Neural cell (in vitro differentiated cells): Measurements from ENCODE around the gene TIAM1. TPM values are rescaled to one million over a fixed set of nuclear protein-coding genes. Genes with fewer than 3 reads are reported as not detected.

Experiments
- H2AFZ ChIP-seq: fragments of 200-600, 300-800 bp; sonication (generic), shearing (Covaris generic); 2 replicates; pipeline ENCODE4 v1.6.0; 2014; ENCODE audit warnings: low read depth, mild to moderate bottlenecking, antibody characterized with exemption, low read length, moderate library complexity
- H3F3A ChIP-seq: fragments of 200-600 bp; shearing (Covaris generic); 2 replicates; pipeline ENCODE4 v1.6.1; 2016; ENCODE audit warnings: mild to moderate bottlenecking, moderate library complexity, mixed read lengths, antibody characterized with exemption, low read length; ENCODE audit not compliant: insufficient read depth, poor library complexity, severe bottlenecking
- H3K27ac ChIP-seq: fragments of 200-600, 300-800 bp; sonication (generic), shearing (Covaris generic); 2 replicates; pipeline ENCODE4 v1.5.1; 2014; ENCODE audit warnings: mild to moderate bottlenecking, low read length, moderate library complexity
- H3K27me3 ChIP-seq: fragments of 300-800, 200-600 bp; sonication (generic), shearing (Covaris generic); 2 replicates; pipeline ENCODE4 v1.6.0; 2014; ENCODE audit warnings: mild to moderate bottlenecking, low read depth, low read length, moderate library complexity; ENCODE audit not compliant: insufficient read depth
- H3K36me3 ChIP-seq: fragments of 300-800, 200-600 bp; sonication (generic), shearing (Covaris generic); 2 replicates; pipeline ENCODE4 v1.5.1; 2014; ENCODE audit warnings: mild to moderate bottlenecking, antibody characterized with exemption, low read length, moderate library complexity; ENCODE audit not compliant: insufficient read depth
- H3K4me2 ChIP-seq: fragments of 300-800, 200-600 bp; sonication (generic), shearing (Covaris generic); 2 replicates; pipeline ENCODE4 v1.6.0; 2014; ENCODE audit warnings: mild to moderate bottlenecking, low read length
- H3K4me3 ChIP-seq: fragments of 300-800, 200-600 bp; sonication (generic), shearing (Covaris generic); 2 replicates; pipeline ENCODE4 v1.5.1; 2014; ENCODE audit warnings: mild to moderate bottlenecking, low read length, moderate library complexity
- H3K79me2 ChIP-seq: fragments of 200-600 bp; shearing (Covaris generic); replicated peaks from 2 replicates; pipeline ENCODE4 v1.6.0; 2014; ENCODE audit warnings: mild to moderate bottlenecking, low read length, moderate library complexity; ENCODE audit not compliant: insufficient read depth
- H3K9ac ChIP-seq: fragments of 300-800, 200-600 bp; sonication (generic), shearing (Covaris generic); 2 replicates; pipeline ENCODE4 v1.6.1; 2016; ENCODE audit warnings: mild to moderate bottlenecking, low read length, mixed read lengths
- H3K9me2 ChIP-seq: fragments of 200-600 bp; shearing (Covaris generic); 2 replicates; pipeline ENCODE4 v1.6.1; 2016; ENCODE audit warnings: mild to moderate bottlenecking, low read length, mixed read lengths; ENCODE audit not compliant: insufficient read depth
- H3K9me3 ChIP-seq: fragments of 200-600, 300-800 bp; sonication (generic), shearing (Covaris generic); 2 replicates; pipeline ENCODE4 v1.6.1; 2016; ENCODE audit warnings: mild to moderate bottlenecking, mixed run types, low read length, moderate library complexity, mixed read lengths
- H4K20me1 ChIP-seq: fragments of 200-600 bp; shearing (Covaris generic); 2 replicates; pipeline ENCODE4 v1.6.1; 2016; ENCODE audit warnings: mild to moderate bottlenecking, mixed run types; ENCODE audit not compliant: insufficient read depth
- EP300 ChIP-seq: fragments of 450-650 bp; conservative IDR thresholded peaks from 2 replicates; pipeline ENCODE4 v1.6.1; 2014; ENCODE audit warnings: antibody characterized with exemption, mild to moderate bottlenecking, moderate library complexity; ENCODE audit not compliant: poor library complexity, severe bottlenecking
- EZH2 ChIP-seq: fragments of 200-600, 300-800 bp; shearing (Covaris generic), sonication (generic); IDR thresholded peaks from 2 replicates; pipeline ENCODE4 v1.6.1; 2014; ENCODE audit warnings: antibody characterized with exemption, low read length, borderline replicate concordance, mild to moderate bottlenecking; ENCODE audit not compliant: insufficient read depth, poor library complexity, severe bottlenecking
- MXI1 ChIP-seq: fragments of 450-650 bp; conservative IDR thresholded peaks from 2 replicates; pipeline ENCODE4 v1.6.1; 2014; ENCODE audit warnings: antibody characterized with exemption, mild to moderate bottlenecking; ENCODE audit not compliant: poor library complexity, severe bottlenecking
- POLR2AphosphoS5 ChIP-seq: IDR thresholded peaks from 2 replicates; pipeline ENCODE4 v1.6.1; 2012
- RAD21 ChIP-seq: fragments of 450-650 bp; conservative IDR thresholded peaks from 2 replicates; pipeline ENCODE4 v1.6.1; 2014; ENCODE audit warnings: antibody characterized with exemption, mild to moderate bottlenecking, moderate library complexity
- REST ChIP-seq: IDR thresholded peaks from 2 replicates; pipeline ENCODE4 v1.6.1; 2012; ENCODE audit warnings: borderline replicate concordance
- SMC3 ChIP-seq: fragments of 450-650 bp; conservative IDR thresholded peaks from 2 replicates; pipeline ENCODE4 v1.6.1; 2014; ENCODE audit warnings: antibody characterized with exemption, mild to moderate bottlenecking, moderate library complexity; ENCODE audit not compliant: poor library complexity
- polyA plus RNA-seq: library from polyadenylated mRNA; depleted of rRNA; stranded (reverse); fragments of >200 nt; gene quantifications from 2 replicates; pipeline ENCODE4 v1.2.3, GENCODE V29; 2014
- TF ChIP-seq, protein P1 (sequence below): fragments of 450-650 bp; IDR thresholded peaks from 2 replicates; pipeline ENCODE4 v1.5.1; 2014; ENCODE audit warnings: antibody characterized with exemption, mild to moderate bottlenecking, moderate library complexity; ENCODE audit not compliant: poor library complexity, severe bottlenecking

Gene TIAM1
- polyA plus RNA-seq, 1 donor from 2014 or later: 13.2 TPM

- Histone ChIP-seq H3K4me2 (no peak overlapping the region), H3K36me3 (no peaks in the 10 kb centered on the region), H3K79me2 (no peaks in the 10 kb centered on the region), H3K9me3 (no peaks in the 10 kb centered on the region), H3K9me2 (no peaks in the 10 kb centered on the region), H3F3A (no peaks in the 10 kb centered on the region), H3K27me3 (no peaks in the 10 kb centered on the region), H3K27ac (no peak overlapping the region), H2AFZ (no peak overlapping the region), H3K4me3 (no peak overlapping the region), H4K20me1 (no peaks in the 10 kb centered on the region), H3K9ac (no peak overlapping the region)
- TF ChIP-seq, protein P1, sequence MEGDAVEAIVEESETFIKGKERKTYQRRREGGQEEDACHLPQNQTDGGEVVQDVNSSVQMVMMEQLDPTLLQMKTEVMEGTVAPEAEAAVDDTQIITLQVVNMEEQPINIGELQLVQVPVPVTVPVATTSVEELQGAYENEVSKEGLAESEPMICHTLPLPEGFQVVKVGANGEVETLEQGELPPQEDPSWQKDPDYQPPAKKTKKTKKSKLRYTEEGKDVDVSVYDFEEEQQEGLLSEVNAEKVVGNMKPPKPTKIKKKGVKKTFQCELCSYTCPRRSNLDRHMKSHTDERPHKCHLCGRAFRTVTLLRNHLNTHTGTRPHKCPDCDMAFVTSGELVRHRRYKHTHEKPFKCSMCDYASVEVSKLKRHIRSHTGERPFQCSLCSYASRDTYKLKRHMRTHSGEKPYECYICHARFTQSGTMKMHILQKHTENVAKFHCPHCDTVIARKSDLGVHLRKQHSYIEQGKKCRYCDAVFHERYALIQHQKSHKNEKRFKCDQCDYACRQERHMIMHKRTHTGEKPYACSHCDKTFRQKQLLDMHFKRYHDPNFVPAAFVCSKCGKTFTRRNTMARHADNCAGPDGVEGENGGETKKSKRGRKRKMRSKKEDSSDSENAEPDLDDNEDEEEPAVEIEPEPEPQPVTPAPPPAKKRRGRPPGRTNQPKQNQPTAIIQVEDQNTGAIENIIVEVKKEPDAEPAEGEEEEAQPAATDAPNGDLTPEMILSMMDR: no peak
- TF ChIP-seq SMC3 (no peak), RAD21 (no peak)
These were observed 215.8 kb downstream of the TIAM1 start for GRCh38 chr21:31128234-31128633.

GRCh38 chr21:31124010-31124409 is 220.1 kb downstream of the TIAM1 start:
- Histone ChIP-seq H3K36me3 (no peaks in the 10 kb centered on the region), H3K9me3 (no peaks in the 10 kb centered on the region), H3K4me2 (no peak overlapping the region), H3K27ac (no peak overlapping the region), H3K9ac (no peak overlapping the region), H2AFZ (no peak overlapping the region), H3K79me2 (no peaks in the 10 kb centered on the region), H3K27me3 (no peaks in the 10 kb centered on the region), H4K20me1 (no peaks in the 10 kb centered on the region), H3K4me3 (no peak overlapping the region), H3F3A (no peaks in the 10 kb centered on the region), H3K9me2 (no peaks in the 10 kb centered on the region)
- TF ChIP-seq EZH2 (no peak), REST (no peak), RAD21 (no peak), MXI1 (no peak), EP300 (no peak), SMC3 (no peak), POLR2AphosphoS5 (no peak)
- TF ChIP-seq, protein P1: no peak
